Measurements from ENCODE around the gene SNRNP200.

SNRNP200 gene

GRCh38 chr2:96354492-96354891 lies 49.1 kb upstream of the SNRNP200 start:
- no peaks in the 10 kb centered on the region for H3K9me3 ChIP-seq (ENCODE audit: control insufficient read depth, insufficient read depth, low read depth, low read length)
- peaks cover 7% of the 10 kb centered on the region for H3K4me1 ChIP-seq (ENCODE audit: control insufficient read depth, insufficient read depth, low read length)
- ChIA-PET CTCF (interaction anchor here (0.9 to 1.4 kb wide), 2 partner anchors 33 to 155 kb away, joined by 3 to 4 read pairs; no protein-coding TSS in a partner anchor), POLR2A (interaction anchor here (2.3 kb wide), 1 partner anchor 12 kb away, joined by 7 read pairs; no protein-coding TSS in a partner anchor)
- H3K27ac ChIP-seq (ENCODE audit: extremely low read depth, low read depth, low read length) = no peak overlapping the region
- no peak overlapping the region for H3K4me3 ChIP-seq (ENCODE audit: low read depth, low read length)
- H3K36me3 ChIP-seq (ENCODE audit: control insufficient read depth in 2 of 2, insufficient read depth in 1 of 2, low read length in 2 of 2) = peaks cover 34 to 94% of the 10 kb centered on the region in 2 experiments
- TF ChIP-seq ZNF48 (tag by site-specific recombination; IDR thresholded peaks at IDR 0.05) = no peak
- TF ChIP-seq, protein P1, sequence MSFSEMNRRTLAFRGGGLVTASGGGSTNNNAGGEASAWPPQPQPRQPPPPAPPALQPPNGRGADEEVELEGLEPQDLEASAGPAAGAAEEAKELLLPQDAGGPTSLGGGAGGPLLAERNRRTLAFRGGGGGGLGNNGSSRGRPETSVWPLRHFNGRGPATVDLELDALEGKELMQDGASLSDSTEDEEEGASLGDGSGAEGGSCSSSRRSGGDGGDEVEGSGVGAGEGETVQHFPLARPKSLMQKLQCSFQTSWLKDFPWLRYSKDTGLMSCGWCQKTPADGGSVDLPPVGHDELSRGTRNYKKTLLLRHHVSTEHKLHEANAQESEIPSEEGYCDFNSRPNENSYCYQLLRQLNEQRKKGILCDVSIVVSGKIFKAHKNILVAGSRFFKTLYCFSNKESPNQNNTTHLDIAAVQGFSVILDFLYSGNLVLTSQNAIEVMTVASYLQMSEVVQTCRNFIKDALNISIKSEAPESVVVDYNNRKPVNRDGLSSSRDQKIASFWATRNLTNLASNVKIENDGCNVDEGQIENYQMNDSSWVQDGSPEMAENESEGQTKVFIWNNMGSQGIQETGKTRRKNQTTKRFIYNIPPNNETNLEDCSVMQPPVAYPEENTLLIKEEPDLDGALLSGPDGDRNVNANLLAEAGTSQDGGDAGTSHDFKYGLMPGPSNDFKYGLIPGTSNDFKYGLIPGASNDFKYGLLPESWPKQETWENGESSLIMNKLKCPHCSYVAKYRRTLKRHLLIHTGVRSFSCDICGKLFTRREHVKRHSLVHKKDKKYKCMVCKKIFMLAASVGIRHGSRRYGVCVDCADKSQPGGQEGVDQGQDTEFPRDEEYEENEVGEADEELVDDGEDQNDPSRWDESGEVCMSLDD (tag by site-specific recombination; IDR thresholded peaks at IDR 0.05) = no peak
- no peak for TF ChIP-seq ZNF626 (tag by site-specific recombination; IDR thresholded peaks at IDR 0.05)
- TF ChIP-seq ZNF585B (tag by site-specific recombination; IDR thresholded peaks at IDR 0.05) = no peak
- TF ChIP-seq ZBTB48 (tag by site-specific recombination; IDR thresholded peaks at IDR 0.05) = no peak
- no peak for TF ChIP-seq GLI4 (tag by site-specific recombination; IDR thresholded peaks at IDR 0.05)
- no peak for TF ChIP-seq ZNF248 (tag by site-specific recombination; IDR thresholded peaks at IDR 0.05)
- TF ChIP-seq ZNF654 (tag by site-specific recombination; IDR thresholded peaks at IDR 0.05; ENCODE audit: low read depth) = no peak
- no peak for TF ChIP-seq KLF9 (tag by site-specific recombination; IDR thresholded peaks at IDR 0.05; ENCODE audit: low read depth)
- TF ChIP-seq GLIS2 (tag by site-specific recombination; IDR thresholded peaks at IDR 0.05) = no peak
- no peak for TF ChIP-seq ZNF677 (tag by site-specific recombination; IDR thresholded peaks at IDR 0.05)
- TF ChIP-seq ZNF629 (tag by site-specific recombination; IDR thresholded peaks at IDR 0.05) = no peak
- no peak for TF ChIP-seq BCL11B (tag by site-specific recombination; IDR thresholded peaks at IDR 0.05; ENCODE audit: low read depth)
- no peak for TF ChIP-seq ZNF266 (tag by site-specific recombination; IDR thresholded peaks at IDR 0.05; ENCODE audit: low read depth)
- no peak for TF ChIP-seq ZNF701 (tag by site-specific recombination; IDR thresholded peaks at IDR 0.05)
- TF ChIP-seq PRDM6 (tag by site-specific recombination; IDR thresholded peaks at IDR 0.05) = no peak
- no peak for TF ChIP-seq TSHZ1 (tag by site-specific recombination; IDR thresholded peaks at IDR 0.05; ENCODE audit: borderline replicate concordance)
- TF ChIP-seq ZNF404 (tag by site-specific recombination; IDR thresholded peaks at IDR 0.05) = no peak
- TF ChIP-seq ZNF292 (tag by site-specific recombination; IDR thresholded peaks at IDR 0.05; ENCODE audit: borderline replicate concordance, low read depth) = no peak
- TF ChIP-seq ZNF610 (tag by site-specific recombination; IDR thresholded peaks at IDR 0.05; ENCODE audit: borderline replicate concordance) = no peak
